Esophagus squamous epithelium (tissue), 5 donors: Measurements from ENCODE around the gene OBSCN. TPM values are rescaled to one million over a fixed set of nuclear protein-coding genes. Genes with fewer than 3 reads are reported as not detected.

Experiments used
- DNase-seq: peaks from one replicate; lab custom pipeline; 2025; lab: John Stamatoyannopoulos, UW
- H3K27ac ChIP-seq, 4 donors: fragments of 200-600 bp; sonication (generic); one replicate each; pipeline ENCODE4 v1.5.1; 2016 to 2019; ENCODE audit warnings: mild to moderate bottlenecking in 1 of 4
- H3K27me3 ChIP-seq, 4 donors: fragments of 200-600 bp; sonication (generic); 1 replicate in 3 of 4; 2 replicates in 1 of 4; pipeline versions ENCODE4 v1.5.1 to v1.6.0; 2017 to 2021; ENCODE audit warnings: antibody characterized with exemption in 1 of 4
- H3K36me3 ChIP-seq, 3 donors: fragments of 200-600 bp; sonication (generic); one replicate each; pipeline ENCODE4 v1.5.1; 2016 to 2019
- H3K4me1 ChIP-seq, 3 donors: fragments of 200-600 bp; sonication (generic); one replicate each; pipeline ENCODE4 v1.5.1; 2017 to 2019
- H3K4me3 ChIP-seq, 4 donors: fragments of 200-600 bp; sonication (generic); 1 replicate in 3 of 4; 2 replicates in 1 of 4; pipeline ENCODE4 v1.5.1; 2016 to 2019; ENCODE audit warnings: mild to moderate bottlenecking in 2 of 4, moderate library complexity in 1 of 4
- H3K9me3 ChIP-seq, 3 donors: fragments of 200-600 bp; sonication (generic); one replicate each; pipeline ENCODE4 v1.5.1; 2016 to 2019
- POLR2A ChIP-seq, 4 donors: fragments of 450-650 bp; IDR thresholded peaks; one replicate each; pipeline ENCODE4 v1.6.1; 2017; ENCODE audit warnings: antibody characterized with exemption in 4 of 4, mild to moderate bottlenecking in 4 of 4, moderate library complexity in 3 of 4
- WGBS, 2 donors: methylation state at CpG; one replicate each; pipeline ENCODE4 v1.1.5; 2018; 5-methylcytosine and 5-hydroxymethylcytosine counted together
- intact Hi-C: fragments of 100-400 bp; cut with DNase I; formaldehyde crosslinking; loops from one replicate; pipeline ENCODE4 v1.15.0; 2022
- total RNA-seq, 4 donors: library from RNA; depleted of rRNA; stranded (reverse); fragments of >200 nt; gene quantifications; one replicate each; pipeline ENCODE4 v1.1.0, GENCODE V29; 2016
- TF ChIP-seq, protein P1 (sequence below), 6 experiments: fragments of 450-650 bp in 4 of 6; fragments of 200-600 bp in 2 of 6; sonication (generic) in 2 of 6; IDR thresholded peaks; one replicate each; pipeline ENCODE4 v1.5.1; 2016 to 2019; ENCODE audit warnings: antibody characterized with exemption in 6 of 6, mild to moderate bottlenecking in 4 of 6, moderate library complexity in 4 of 6
- donor health status: DM: yes; HTN: yes; CAD: no.

Gene OBSCN
- total RNA-seq, 4 donors from 2014 or later, result 4.0 to 53.2 (median 13.8) TPM

DNA sequence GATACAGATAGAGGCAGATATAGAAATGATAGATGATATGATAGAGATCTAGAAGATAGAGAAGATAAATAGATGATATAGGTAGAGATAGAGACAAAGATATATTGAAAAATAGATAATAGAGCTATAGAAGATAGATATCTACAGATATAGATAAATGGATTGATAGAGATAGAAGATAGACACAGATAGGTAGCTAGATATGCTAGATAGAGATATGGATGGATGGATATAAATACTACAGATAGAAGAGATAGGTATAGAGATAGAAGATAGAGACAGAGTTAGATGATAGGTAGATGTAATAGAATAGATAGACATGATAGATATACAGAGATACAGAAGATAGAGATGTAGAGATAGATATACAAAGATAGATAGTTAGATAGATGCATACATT, 177.4 kb downstream of the OBSCN start:
- H3K4me3 ChIP-seq, result no peak overlapping the region
- intact Hi-C loops, result no loop called here
- H3K9me3 ChIP-seq, result no peaks in the 10 kb centered on the region
- H3K4me1 ChIP-seq, result no peaks in the 10 kb centered on the region
- no peak overlapping the region for H3K27ac ChIP-seq
- no peaks in the 10 kb centered on the region for H3K27me3 ChIP-seq
- no peaks in the 10 kb centered on the region for H3K36me3 ChIP-seq
- TF ChIP-seq, protein P1, sequence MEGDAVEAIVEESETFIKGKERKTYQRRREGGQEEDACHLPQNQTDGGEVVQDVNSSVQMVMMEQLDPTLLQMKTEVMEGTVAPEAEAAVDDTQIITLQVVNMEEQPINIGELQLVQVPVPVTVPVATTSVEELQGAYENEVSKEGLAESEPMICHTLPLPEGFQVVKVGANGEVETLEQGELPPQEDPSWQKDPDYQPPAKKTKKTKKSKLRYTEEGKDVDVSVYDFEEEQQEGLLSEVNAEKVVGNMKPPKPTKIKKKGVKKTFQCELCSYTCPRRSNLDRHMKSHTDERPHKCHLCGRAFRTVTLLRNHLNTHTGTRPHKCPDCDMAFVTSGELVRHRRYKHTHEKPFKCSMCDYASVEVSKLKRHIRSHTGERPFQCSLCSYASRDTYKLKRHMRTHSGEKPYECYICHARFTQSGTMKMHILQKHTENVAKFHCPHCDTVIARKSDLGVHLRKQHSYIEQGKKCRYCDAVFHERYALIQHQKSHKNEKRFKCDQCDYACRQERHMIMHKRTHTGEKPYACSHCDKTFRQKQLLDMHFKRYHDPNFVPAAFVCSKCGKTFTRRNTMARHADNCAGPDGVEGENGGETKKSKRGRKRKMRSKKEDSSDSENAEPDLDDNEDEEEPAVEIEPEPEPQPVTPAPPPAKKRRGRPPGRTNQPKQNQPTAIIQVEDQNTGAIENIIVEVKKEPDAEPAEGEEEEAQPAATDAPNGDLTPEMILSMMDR (IDR thresholded peaks at IDR 0.05), result no peak
- no peak for TF ChIP-seq POLR2A (IDR thresholded peaks at IDR 0.05)
- no peak for DNase-seq

DNA sequence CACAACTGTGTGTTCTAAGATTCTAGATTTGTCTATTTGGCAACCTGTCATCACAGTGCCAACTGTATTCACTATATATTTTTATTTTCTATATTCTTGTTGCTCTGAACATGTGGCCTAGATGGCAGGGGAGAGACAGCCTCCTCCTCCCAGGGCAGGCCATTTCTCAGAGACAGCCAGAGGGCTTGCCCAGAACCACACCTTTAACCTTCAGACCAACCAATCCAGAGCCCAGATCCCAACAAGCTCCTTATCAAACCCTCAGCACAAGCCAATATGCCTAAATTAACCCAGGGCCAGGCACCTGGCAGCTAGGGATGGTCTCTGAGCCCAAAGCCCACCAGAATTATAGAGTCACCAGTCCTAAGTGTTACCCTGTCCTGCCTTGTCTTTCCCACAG, 179.5 kb downstream of the OBSCN start:
- Histone ChIP-seq H3K4me3 (no peak overlapping the region), H3K4me1 (no peaks in the 10 kb centered on the region), H3K9me3 (no peaks in the 10 kb centered on the region), H3K27me3 (no peaks in the 10 kb centered on the region), H3K36me3 (peaks cover 0 to 5% (median 0%) of the 10 kb centered on the region in 3 donors), H3K27ac (no peak overlapping the region)
- DNase-seq, result no peak
- intact Hi-C loops, result no loop called here
- TF ChIP-seq POLR2A (IDR thresholded peaks at IDR 0.05), result no peak
- TF ChIP-seq, protein P1 (IDR thresholded peaks at IDR 0.05), result no peak

DNA sequence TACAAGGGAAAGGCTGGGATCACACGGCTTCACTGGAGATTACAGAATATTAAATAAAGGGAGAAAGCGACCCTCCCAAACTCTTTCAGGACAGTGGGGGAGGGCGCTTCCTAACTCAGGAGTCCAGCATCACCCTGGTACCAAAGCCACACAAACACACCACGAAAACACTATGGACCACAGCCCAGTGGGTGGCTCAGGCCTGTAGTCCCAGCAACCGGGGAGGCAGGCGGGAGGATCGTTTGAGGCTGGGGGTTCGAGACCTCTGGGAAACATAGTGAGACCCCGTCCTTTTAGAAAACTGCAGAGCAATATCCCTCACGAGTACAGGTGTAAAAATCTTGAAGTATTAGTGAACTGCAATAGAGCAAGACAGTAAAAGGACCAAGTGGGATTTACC, 182.8 kb downstream of the OBSCN start:
- TF ChIP-seq POLR2A (IDR thresholded peaks at IDR 0.05), result no peak
- TF ChIP-seq, protein P1 (IDR thresholded peaks at IDR 0.05), result no peak
- no peak for DNase-seq
- 81% methylated on average over 10 of the region's 10 CpGs for WGBS, 2 donors
- H3K27ac ChIP-seq, result no peak overlapping the region
- peaks cover 7 to 17% (median 9%) of the 10 kb centered on the region in 3 donors for H3K4me1 ChIP-seq
- peaks cover 4 to 34% (median 5%) of the 10 kb centered on the region in 3 donors for H3K36me3 ChIP-seq
- H3K4me3 ChIP-seq, result no peak overlapping the region
- intact Hi-C loops, result loop anchor here (10.0 kb wide), 1 partner anchor 266 kb away; no protein-coding TSS in a partner anchor
- H3K27me3 ChIP-seq, result no peaks in the 10 kb centered on the region
- H3K9me3 ChIP-seq, result no peaks in the 10 kb centered on the region

DNA sequence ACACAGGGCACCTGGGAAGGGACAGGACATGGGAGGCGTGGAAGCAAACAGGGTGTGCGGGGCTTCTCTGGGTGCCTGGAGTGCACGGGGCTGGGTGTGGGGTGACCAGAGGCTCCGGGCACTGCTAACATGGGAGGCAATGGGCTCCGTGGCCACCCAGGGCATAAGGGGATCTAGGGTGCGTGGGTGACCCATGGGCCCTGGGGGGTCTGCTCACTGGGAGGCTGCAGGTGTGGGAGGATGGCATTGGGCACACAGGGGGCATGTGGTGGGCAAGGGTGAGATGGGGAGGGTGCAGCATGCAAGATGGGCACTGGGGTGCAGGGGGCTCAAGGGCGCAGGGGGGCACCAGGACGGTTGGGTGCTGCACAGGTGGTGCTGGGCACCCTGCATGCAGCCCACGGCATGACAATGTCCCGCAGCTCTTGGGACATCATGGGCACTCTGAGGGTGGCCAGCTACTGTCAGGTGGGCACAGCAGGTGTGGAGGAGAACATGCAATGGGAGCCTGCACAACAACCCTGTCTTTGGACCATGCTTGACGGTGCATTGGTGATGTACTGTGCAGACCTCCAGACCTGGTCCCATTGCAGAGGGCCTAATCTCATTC, 183.7 kb downstream of the OBSCN start:
- 71 to 91% methylated on average over 6 to 8 of the region's 11 CpGs for WGBS, 2 donors

More for the DNA sequence above, 183.7 kb downstream of the OBSCN start:
- intact Hi-C loops, result loop anchor here (10.0 kb wide), 1 partner anchor 267 kb away; no protein-coding TSS in a partner anchor
- Histone ChIP-seq H3K36me3 (peaks cover 12 to 43% (median 13%) of the 10 kb centered on the region in 3 donors), H3K27me3 (no peaks in the 10 kb centered on the region), H3K4me3 (no peak overlapping the region), H3K27ac (no peak overlapping the region), H3K4me1 (peaks cover 7 to 17% (median 9%) of the 10 kb centered on the region in 3 donors), H3K9me3 (no peaks in the 10 kb centered on the region)
- TF ChIP-seq POLR2A (IDR thresholded peaks at IDR 0.05), result no peak
- TF ChIP-seq, protein P1 (IDR thresholded peaks at IDR 0.05), result no peak
- no peak for DNase-seq
